Calu3 (cell line): Measurements from ENCODE around the gene RERE. TPM values are rescaled to one million over a fixed set of nuclear protein-coding genes. Genes with fewer than 3 reads are reported as not detected.

Source experiments
- BruUV-seq: library from RNA; stranded (reverse); fragments of 400-500 nt; replicated peaks from 2 replicates; lab custom pipeline; 2021; lab: Mats Ljungman, UMichigan
- CTCF ChIA-PET: fragments of 300-600 bp; sonication (Branson Sonifier 250); formaldehyde crosslinking; loops from one replicate; lab custom pipeline; 2022; ENCODE audit warnings: antibody characterized with exemption; lab: Charles Lee
- DNase-seq: peaks from one replicate; pipeline ENCODE4 v3.0.0; 2022
- H3K27ac Mint-ChIP-seq: one replicate; pipeline ENCODE4 v1.8.0; 2022; ENCODE audit warnings: mixed read lengths; ENCODE audit not compliant: unreplicated experiment
- H3K27me3 Mint-ChIP-seq: one replicate; pipeline ENCODE4 v1.8.0; 2022; ENCODE audit warnings: mixed read lengths; ENCODE audit not compliant: unreplicated experiment
- H3K36me3 Mint-ChIP-seq: one replicate; pipeline ENCODE4 v1.8.0; 2022; ENCODE audit warnings: mild to moderate bottlenecking, moderate library complexity, mixed read lengths; ENCODE audit not compliant: insufficient read depth, unreplicated experiment
- H3K4me1 Mint-ChIP-seq: one replicate; pipeline ENCODE4 v1.8.0; 2022; ENCODE audit warnings: mild to moderate bottlenecking, low read depth, mixed read lengths; ENCODE audit not compliant: unreplicated experiment
- H3K4me3 Mint-ChIP-seq: one replicate; pipeline ENCODE4 v1.8.0; 2022; ENCODE audit warnings: mild to moderate bottlenecking, low read depth, moderate library complexity, mixed read lengths; ENCODE audit not compliant: unreplicated experiment
- H3K9me3 Mint-ChIP-seq: one replicate; pipeline ENCODE4 v1.8.0; 2022; ENCODE audit warnings: low read depth, mixed read lengths; ENCODE audit not compliant: unreplicated experiment
- intact Hi-C: fragments of 100-400 bp; cut with micrococcal nuclease; formaldehyde crosslinking; loops from one replicate; pipeline ENCODE4 v1.10.0; 2022; ENCODE audit not compliant: unreplicated experiment
- total RNA-seq: library from RNA; stranded (reverse); gene quantifications from 2 replicates; pipeline ENCODE4 v1.2.3, GENCODE V29; 2022
- TF ChIP-seq, protein P1 (sequence below): fragments of 200-600 bp; IDR thresholded peaks from one replicate; pipeline ENCODE4 v1.8.0; 2022; ENCODE audit warnings: antibody characterized with exemption; ENCODE audit not compliant: unreplicated experiment

RERE gene
- total RNA-seq, 1 experiment from 2014 or later, result 45.9 TPM

DNA sequence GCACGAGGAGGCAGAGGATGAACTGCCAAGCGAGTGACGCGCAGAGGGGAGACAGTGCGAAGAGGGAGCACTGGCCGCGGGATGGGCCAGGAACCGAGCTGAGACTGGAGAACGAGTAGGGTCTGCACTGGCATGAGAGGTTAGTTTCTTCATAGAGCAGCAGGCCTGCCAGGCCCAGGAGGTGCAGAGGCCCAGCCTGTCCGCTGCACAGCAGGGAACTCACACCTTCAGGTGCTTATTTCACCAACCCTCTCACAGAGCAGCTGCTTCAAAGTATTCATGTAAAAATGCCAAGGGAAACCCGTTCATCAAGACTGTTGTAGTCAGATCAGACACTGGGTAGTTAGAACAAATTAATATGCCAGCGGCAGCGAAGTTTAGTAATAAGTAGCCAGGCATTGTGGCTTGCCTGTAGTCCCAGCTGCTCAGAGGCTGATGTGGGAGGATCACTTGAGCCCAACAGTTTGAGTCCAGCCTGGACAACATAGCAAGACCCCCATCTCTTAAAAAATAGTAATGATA lies 355.0 kb downstream of the RERE start:
- H3K27me3 Mint-ChIP-seq, result no peaks in the 10 kb centered on the region
- TF ChIP-seq, protein P1, sequence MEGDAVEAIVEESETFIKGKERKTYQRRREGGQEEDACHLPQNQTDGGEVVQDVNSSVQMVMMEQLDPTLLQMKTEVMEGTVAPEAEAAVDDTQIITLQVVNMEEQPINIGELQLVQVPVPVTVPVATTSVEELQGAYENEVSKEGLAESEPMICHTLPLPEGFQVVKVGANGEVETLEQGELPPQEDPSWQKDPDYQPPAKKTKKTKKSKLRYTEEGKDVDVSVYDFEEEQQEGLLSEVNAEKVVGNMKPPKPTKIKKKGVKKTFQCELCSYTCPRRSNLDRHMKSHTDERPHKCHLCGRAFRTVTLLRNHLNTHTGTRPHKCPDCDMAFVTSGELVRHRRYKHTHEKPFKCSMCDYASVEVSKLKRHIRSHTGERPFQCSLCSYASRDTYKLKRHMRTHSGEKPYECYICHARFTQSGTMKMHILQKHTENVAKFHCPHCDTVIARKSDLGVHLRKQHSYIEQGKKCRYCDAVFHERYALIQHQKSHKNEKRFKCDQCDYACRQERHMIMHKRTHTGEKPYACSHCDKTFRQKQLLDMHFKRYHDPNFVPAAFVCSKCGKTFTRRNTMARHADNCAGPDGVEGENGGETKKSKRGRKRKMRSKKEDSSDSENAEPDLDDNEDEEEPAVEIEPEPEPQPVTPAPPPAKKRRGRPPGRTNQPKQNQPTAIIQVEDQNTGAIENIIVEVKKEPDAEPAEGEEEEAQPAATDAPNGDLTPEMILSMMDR, result no peak
- peaks cover 7% of the 10 kb centered on the region for H3K36me3 Mint-ChIP-seq
- H3K4me1 Mint-ChIP-seq, result peaks cover 22% of the 10 kb centered on the region
- CTCF ChIA-PET, result interaction anchor here (0.7 kb wide), 1 partner anchor 99 kb away, joined by 3 read pairs; no protein-coding TSS in a partner anchor
- intact Hi-C loops, result no loop called here
- no peaks in the 10 kb centered on the region for H3K9me3 Mint-ChIP-seq
- H3K4me3 Mint-ChIP-seq, result no peak overlapping the region
- no peak for DNase-seq
- no peak overlapping the region for H3K27ac Mint-ChIP-seq
- BruUV-seq, result no TSS peak

DNA sequence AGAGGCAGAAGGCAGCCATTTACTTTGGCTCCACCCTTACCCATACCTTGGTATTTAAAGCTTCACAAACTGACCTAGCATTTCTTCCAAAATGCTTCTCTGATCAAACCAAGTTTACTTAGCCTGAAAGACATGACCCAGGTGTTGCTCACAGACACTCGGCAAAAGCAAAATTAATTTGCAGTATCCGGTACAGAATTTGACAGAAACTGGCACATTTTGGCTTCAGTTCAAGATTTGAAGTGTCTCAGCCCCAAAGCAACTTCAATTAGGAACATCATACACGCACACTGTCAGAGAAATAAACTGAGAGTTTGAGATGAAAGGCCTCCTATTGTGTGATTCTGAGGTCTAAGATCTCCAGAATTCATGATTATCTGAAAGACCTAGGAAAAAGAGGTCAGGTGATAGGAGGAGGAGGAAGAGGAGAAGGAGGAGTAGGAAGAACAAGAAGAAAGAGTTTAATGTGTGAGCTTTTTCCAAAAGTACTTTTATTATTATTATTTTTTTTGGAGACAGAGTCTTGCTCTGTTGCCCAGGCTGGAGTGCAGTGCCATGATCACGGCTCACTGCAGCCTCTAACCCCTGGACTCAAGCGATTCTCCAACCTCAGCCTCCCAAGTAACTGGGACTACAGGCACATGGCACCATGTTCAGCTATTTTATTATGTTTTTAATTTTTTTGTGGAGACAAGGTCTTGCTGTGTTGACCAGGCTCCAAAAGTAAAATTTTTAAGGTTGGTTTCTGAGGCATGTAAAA lies 355.9 kb downstream of the RERE start:
- TF ChIP-seq, protein P1, result no peak
- H3K27me3 Mint-ChIP-seq, result no peaks in the 10 kb centered on the region
- intact Hi-C loops, result no loop called here
- BruUV-seq, result no TSS peak
- H3K27ac Mint-ChIP-seq, result no peak overlapping the region
- peaks cover 7% of the 10 kb centered on the region for H3K36me3 Mint-ChIP-seq
- CTCF ChIA-PET, result interaction anchor here (0.6 kb wide), 1 partner anchor 9 kb away, joined by 4 read pairs; no protein-coding TSS in a partner anchor
- peaks cover 30% of the 10 kb centered on the region for H3K4me1 Mint-ChIP-seq
- no peaks in the 10 kb centered on the region for H3K9me3 Mint-ChIP-seq
- no peak for DNase-seq
- H3K4me3 Mint-ChIP-seq, result no peak overlapping the region

GRCh38 chr1:8460784-8461183 lies 356.7 kb downstream of the RERE start:
- Mint-ChIP-seq H3K4me1 (peaks cover 33% of the 10 kb centered on the region), H3K27ac (no peak overlapping the region), H3K27me3 (no peaks in the 10 kb centered on the region), H3K36me3 (peaks cover 7% of the 10 kb centered on the region), H3K9me3 (no peaks in the 10 kb centered on the region), H3K4me3 (no peak overlapping the region)
- TF ChIP-seq, protein P1, result no peak
- CTCF ChIA-PET, result no interaction called here
- BruUV-seq, result no TSS peak
- intact Hi-C loops, result no loop called here
- no peak for DNase-seq

- no peaks in the 10 kb centered on the region for H3K27me3 Mint-ChIP-seq
- H3K36me3 Mint-ChIP-seq, result peaks cover 4% of the 10 kb centered on the region
- intact Hi-C loops, result no loop called here
- CTCF ChIA-PET, result no interaction called here
- TF ChIP-seq, protein P1, result no peak
- no peaks in the 10 kb centered on the region for H3K9me3 Mint-ChIP-seq
- DNase-seq, result no peak
- H3K4me3 Mint-ChIP-seq, result no peak overlapping the region
- H3K4me1 Mint-ChIP-seq, result peaks cover 33% of the 10 kb centered on the region
- no TSS peak for BruUV-seq
- H3K27ac Mint-ChIP-seq, result no peak overlapping the region
Measured at GRCh38 chr1:8460132-8460544, 357.3 kb downstream of the RERE start.
